Measurements from ENCODE around the gene SPG11. TPM values are rescaled to one million over a fixed set of nuclear protein-coding genes. Genes with fewer than 3 reads are reported as not detected.

SPG11 gene
- total and polyA plus RNA-seq, 2 of the 13 experiments (the other 11 are each of a cell fraction or from before 2014, with no cell fraction given): 31.5 to 40.7 TPM

GRCh38 chr15:44536302-44536961 is 127.0 kb downstream of the SPG11 start (continued):
- 0 out of 2 replicates have a peak, but pooled peaks have one; percentile 64 for TF ChIP-seq MEF2D (CRISPR knock-in tag; IDR thresholded peaks at IDR 0.05)
- TF ChIP-seq ZNF383 (CRISPR knock-in tag; IDR thresholded peaks at IDR 0.05; ENCODE audit: borderline replicate concordance): no peak; the same call in 1 of the 2 replicates
- 0 out of 2 replicates have a peak, but pooled peaks have one; percentile 6 for TF ChIP-seq TFDP2 (CRISPR knock-in tag; IDR thresholded peaks at IDR 0.05)
- TF ChIP-seq ZNF639 (CRISPR knock-in tag; conservative IDR thresholded peaks at IDR 0.05): no peak
- TF ChIP-seq ZNF703 (CRISPR knock-in tag; IDR thresholded peaks at IDR 0.05; ENCODE audit: borderline replicate concordance): no peak
- no peak; the same call in 1 of the 2 replicates for TF ChIP-seq RFXAP (CRISPR knock-in tag; IDR thresholded peaks at IDR 0.05; ENCODE audit: borderline replicate concordance)
- TF ChIP-seq ZNF446 (CRISPR knock-in tag; IDR thresholded peaks at IDR 0.05): 0 out of 2 replicates have a peak, but pooled peaks have one; percentile 56
- no peak for TF ChIP-seq ZNF569 (CRISPR knock-in tag; IDR thresholded peaks at IDR 0.05; ENCODE audit: borderline replicate concordance)
- peak; percentile 47 for TF ChIP-seq ZMYM4 (CRISPR knock-in tag; IDR thresholded peaks at IDR 0.05)
- TF ChIP-seq ZNF331 (CRISPR knock-in tag; IDR thresholded peaks at IDR 0.05): 0 out of 2 replicates have a peak, but pooled peaks have one; percentile 23
- TF ChIP-seq ZNF24 (IDR thresholded peaks at IDR 0.05): no peak
- peak; percentile 16 for TF ChIP-seq ASH2L (IDR thresholded peaks at IDR 0.05; ENCODE audit: insufficient read length, low read depth, low read length)
- TF ChIP-seq ZNF326 (CRISPR knock-in tag; IDR thresholded peaks at IDR 0.05; ENCODE audit: borderline replicate concordance): no peak
- no peak for TF ChIP-seq ZNF7 (CRISPR knock-in tag; IDR thresholded peaks at IDR 0.05)
- no peak for TF ChIP-seq ZFP1 (CRISPR knock-in tag; IDR thresholded peaks at IDR 0.05)
- TF ChIP-seq KAT8 (CRISPR knock-in tag; IDR thresholded peaks at IDR 0.05): no peak; the same call in 1 of the 2 replicates
- peak; percentile 50; the same call in 1 of the 2 replicates for TF ChIP-seq ZNF12 (CRISPR knock-in tag; IDR thresholded peaks at IDR 0.05)
- no peak for TF ChIP-seq ZUFSP (CRISPR knock-in tag; IDR thresholded peaks at IDR 0.05; ENCODE audit: borderline replicate concordance)
- 0 out of 2 replicates have a peak, but pooled peaks have one; percentile 58 for TF ChIP-seq DZIP1 (CRISPR knock-in tag; IDR thresholded peaks at IDR 0.05)
- TF ChIP-seq IKZF4 (CRISPR knock-in tag; IDR thresholded peaks at IDR 0.05; ENCODE audit: borderline replicate concordance, low read depth, not compliant biosample characterization): peak; percentile 41
- no peak; the same call in 1 of the 2 replicates for TF ChIP-seq TARDBP (CRISPR knock-in tag; IDR thresholded peaks at IDR 0.05)
- no peak for TF ChIP-seq GZF1 (CRISPR knock-in tag; IDR thresholded peaks at IDR 0.05)
- no peak for TF ChIP-seq ZNF484 (CRISPR knock-in tag; IDR thresholded peaks at IDR 0.05; ENCODE audit: borderline replicate concordance, low read depth)
- no peak for TF ChIP-seq MAF1 (CRISPR knock-in tag; IDR thresholded peaks at IDR 0.05; ENCODE audit: borderline replicate concordance)
